HFF-Myc (cell line): Measurements from ENCODE around the gene GNB1L.

Experiments
- DNase-seq: peaks from one replicate; pipeline ENCODE4 v3.0.0-alpha.2; 2011; ENCODE audit warnings: low read depth; ENCODE audit errors: extremely low read depth
- H3K4me3 ChIP-seq: replicated peaks from 2 replicates; pipeline ENCODE4 v1.5.1; 2011; ENCODE audit warnings: low read depth, mild to moderate bottlenecking, control low read depth, low read length
- CTCF ChIP-seq: IDR thresholded peaks from 2 replicates; pipeline ENCODE4 v1.5.1; 2012; ENCODE audit warnings: mild to moderate bottlenecking, low read depth, low read length, control low read depth; ENCODE audit errors: missing control alignments

Gene GNB1L

GRCh38 chr22:19888131-19888746, 33.6 kb upstream of the GNB1L start:
- H3K4me3 ChIP-seq: no peak overlapping the region
- no peak for TF ChIP-seq CTCF
- DNase-seq: no peak

GRCh38 chr22:19887256-19887985, 32.7 kb upstream of the GNB1L start:
- DNase-seq: no peak
- no peak overlapping the region for H3K4me3 ChIP-seq
- no peak for TF ChIP-seq CTCF

GRCh38 chr22:19886605-19887255, 32.1 kb upstream of the GNB1L start:
- no peak overlapping the region for H3K4me3 ChIP-seq
- DNase-seq: peak; percentile 71
- TF ChIP-seq CTCF: no peak

- no peak overlapping the region for H3K4me3 ChIP-seq
- no peak for DNase-seq
- TF ChIP-seq CTCF: no peak
Measured at GRCh38 chr22:19885841-19886592, 31.3 kb upstream of the GNB1L start.

GRCh38 chr22:19884954-19885751, 30.5 kb upstream of the GNB1L start:
- no peak overlapping the region for H3K4me3 ChIP-seq
- no peak for DNase-seq
- TF ChIP-seq CTCF: no peak
